G401 (cell line): ENCODE results near the gene PLK5. TPM values are rescaled to one million over a fixed set of nuclear protein-coding genes. Genes with fewer than 3 reads are reported as not detected.
"Not testable (repeated sequence)": the region's sequence is repeated elsewhere in the genome, so short reads cannot be mapped to it uniquely, and the experiment has no call there.

ENCODE experiments used
- DNase-seq: peaks from one replicate; pipeline ENCODE4 v3.0.0-alpha.2; 2015; ENCODE audit warnings: low spot score
- in situ Hi-C: cut with HindIII; loops from 2 replicates; pipeline ENCODE4 v1.10.0; 2016; ENCODE audit warnings: low sequenced_read_pairs, mixed read lengths
- total RNA-seq: library from RNA; depleted of rRNA; stranded (reverse); fragments of >200 nt; shearing (Covaris generic); gene quantifications from 2 replicates; pipeline ENCODE4 v1.2.3, GENCODE V29; 2014

PLK5 gene
- total RNA-seq, 1 experiment from 2014 or later: not detected

DNA sequence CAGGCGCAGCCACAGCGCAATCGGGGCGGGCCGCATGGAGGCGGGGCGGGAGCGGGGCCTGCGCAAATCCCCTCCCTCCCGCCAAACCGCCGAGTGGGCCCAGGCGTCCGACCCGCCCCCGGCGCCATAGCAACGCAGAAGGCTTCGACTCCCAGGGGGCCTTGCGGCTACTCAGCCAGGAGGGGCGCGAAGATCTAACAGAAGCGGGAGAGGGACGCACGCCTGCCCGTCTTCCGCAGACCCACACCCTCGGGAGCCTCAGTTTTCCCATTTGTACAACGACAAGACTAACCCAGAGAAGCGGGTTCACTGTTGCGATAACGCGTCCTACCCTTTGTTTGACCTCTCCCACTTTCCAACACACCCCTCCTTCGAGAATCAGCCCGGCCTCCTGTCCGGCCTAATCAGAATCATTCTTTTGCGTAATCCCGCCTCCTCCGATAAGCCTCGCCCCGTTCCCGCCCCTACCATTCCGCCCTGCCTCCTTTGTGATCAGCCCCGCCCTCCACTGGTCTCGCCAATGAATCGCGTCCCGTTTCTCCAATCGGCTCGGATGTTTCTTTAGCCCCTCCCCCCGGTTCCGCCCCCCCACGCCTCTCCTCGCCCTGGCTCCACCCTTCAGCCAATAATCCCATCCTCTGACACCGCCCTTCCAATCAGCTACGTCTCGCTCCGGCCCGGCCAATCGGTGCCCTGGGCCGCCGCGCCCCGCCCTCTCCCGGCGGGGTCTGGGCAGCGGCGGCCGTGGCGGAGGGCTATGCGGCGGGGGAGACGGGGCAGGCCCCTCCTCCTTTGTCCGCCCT, 33.4 kb upstream of the PLK5 start, which contains the start of gene PCSK4:
Gene PCSK4 (minus strand): TSS at position 40 of the 803 bp plus-strand sequence. CDS start 4 bp downstream, at position 36.
- in situ Hi-C loops: no loop called here
- DNase-seq: peak; percentile 100

DNA sequence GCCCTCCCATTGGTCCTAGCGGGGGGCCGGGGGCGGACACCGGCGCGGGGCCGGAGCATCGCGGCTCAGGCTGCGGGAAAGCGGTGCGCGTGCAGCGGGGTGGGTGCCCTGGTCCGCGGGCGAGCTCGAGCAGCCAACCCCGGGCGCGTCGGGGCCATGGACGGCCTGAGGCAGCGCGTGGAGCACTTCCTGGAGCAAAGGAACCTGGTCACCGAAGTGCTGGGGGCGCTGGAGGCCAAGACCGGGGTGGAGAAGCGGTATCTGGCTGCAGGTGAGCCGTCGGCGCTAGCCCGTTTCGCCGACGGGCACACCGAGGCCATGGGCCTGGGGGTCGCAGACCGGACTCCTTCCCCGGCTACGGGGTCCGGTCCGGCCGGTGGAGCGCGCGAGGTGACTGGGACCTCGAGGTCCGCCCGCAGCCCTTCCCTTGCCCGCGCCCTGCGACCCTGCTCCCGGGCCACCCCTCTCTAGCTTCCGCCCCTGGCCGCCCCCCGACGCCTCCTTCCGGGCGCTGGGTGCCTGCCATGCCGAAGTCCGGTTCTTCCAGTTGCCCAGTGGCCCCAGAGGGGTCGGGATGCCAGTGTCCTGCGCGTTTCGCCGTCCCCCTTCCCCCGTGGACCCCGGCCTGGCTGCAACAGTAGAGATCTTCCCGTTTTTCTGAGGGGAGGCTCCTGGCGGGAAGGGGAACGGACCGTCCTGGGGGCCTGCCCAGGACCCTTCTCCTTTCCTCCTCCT, 32.6 kb upstream of the PLK5 start, which contains the start of gene REEP6:
Gene REEP6 (plus strand): TSS at position 68 of the 735 bp plus-strand sequence. CDS start 89 bp downstream, at position 157.
- in situ Hi-C loops: no loop called here
- no peak for DNase-seq

DNA sequence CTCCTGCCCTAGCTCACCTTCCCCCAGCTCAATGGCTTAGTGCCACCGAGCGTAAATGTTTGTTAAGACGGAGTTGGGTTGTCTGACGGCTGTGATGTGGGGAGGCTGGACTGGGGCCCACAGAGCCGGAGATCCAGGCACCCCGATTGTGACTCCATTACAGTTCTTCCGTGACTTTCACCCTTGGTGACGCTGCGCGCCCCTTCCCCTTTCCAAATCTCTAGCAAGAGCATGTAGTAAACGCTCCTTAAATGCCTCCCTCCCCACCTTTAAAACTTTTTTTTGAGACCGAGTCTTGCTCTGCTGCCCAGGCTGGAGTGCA, 32.1 kb upstream of the PLK5 start:
- in situ Hi-C loops: no loop called here
- peak; percentile 13 for DNase-seq

DNA sequence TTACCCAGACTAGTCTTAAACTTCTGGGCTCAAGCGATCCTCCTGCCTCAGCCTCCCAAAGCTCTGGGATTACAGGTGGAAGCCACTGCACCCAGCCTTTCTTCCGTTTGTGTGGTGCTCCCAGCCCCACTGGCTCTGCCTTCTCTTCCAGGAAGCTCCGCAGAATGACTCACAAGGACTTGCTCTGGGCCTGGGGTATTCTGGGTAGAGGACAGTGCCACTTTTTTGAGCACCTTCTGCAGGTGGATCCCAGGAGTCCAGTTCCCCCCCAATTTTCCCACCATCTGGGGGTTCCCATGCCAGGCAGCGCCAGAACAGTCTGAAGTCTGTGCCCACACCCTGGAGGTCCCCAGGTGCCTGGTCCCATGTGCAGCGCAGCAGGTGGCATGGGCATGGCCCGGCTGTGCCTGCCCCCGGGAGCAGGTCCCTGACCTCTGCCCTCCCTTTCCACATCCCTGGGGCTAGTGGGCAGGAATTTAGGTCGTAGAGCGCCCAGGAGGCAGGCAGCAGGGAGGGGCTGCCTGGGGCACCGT, 31.3 kb upstream of the PLK5 start:
- in situ Hi-C loops: no loop called here

DNA sequence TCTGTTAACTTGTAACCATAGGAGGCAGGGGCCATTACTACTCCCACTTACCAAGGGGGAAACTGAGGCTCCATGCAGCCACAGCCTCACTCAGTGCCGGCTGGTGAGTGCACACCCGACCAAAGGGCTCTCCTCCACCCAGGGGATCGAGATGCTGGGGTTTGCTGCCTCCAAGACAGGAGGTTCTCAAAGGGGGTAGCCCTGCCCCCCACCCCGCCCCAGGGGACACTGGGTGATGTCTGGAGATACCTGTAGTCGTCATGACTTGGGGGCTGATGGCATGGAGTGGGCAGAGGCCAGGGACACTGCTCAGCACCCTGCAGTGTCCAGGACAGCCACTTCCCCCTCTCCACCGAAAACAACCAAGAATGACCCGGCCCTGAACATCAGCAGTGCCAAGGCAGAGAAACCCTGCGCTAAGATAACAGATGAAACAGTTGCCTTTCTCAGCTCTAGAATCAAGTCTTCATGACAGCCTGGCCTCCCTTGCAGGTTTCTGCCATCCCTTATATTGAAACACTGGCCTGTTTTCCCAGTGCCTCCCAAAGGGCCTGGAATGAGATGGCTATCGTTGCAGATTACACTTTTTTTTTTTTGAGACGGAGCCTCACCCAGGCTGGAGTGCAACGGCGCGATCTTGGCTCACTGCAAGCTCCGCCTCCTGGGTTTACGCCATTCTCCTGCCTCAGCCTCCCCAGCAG, 29.6 kb upstream of the PLK5 start:
- no peak for DNase-seq
- in situ Hi-C loops: no loop called here

More for the DNA sequence above, 31.3 kb upstream of the PLK5 start:
- DNase-seq: no peak

DNA sequence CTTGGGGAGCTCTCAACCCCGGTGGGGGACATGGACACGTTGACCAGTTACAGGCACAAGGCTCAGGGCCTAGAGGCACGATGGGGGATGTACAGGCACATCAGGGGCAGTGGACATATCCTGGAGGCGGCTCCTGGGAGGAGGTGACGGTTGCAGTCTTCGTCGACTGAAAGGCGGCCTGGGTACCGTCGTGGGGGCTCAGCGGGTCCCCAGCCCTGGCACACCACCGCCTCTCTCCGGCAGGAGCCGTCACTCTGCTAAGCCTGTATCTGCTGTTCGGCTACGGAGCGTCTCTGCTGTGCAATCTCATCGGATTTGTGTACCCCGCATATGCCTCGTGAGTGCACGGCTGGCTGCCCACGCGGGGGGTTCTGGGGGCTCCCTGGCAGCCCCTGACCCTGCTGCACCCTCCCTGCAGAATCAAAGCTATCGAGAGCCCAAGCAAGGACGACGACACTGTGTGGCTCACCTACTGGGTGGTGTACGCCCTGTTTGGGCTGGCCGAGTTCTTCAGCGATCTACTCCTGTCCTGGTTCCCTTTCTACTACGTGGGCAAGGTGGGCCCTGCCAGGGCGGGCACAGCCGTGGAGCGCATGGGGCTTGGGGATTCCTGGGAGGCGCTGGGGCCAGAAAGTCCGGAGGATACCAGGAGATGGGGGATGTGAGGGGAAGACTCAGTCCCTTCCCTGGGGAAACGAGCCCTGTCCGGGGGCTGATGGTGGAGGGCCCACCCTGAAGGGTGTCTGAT, 28.7 kb upstream of the PLK5 start:
- no peak for DNase-seq
- in situ Hi-C loops: no loop called here

DNA sequence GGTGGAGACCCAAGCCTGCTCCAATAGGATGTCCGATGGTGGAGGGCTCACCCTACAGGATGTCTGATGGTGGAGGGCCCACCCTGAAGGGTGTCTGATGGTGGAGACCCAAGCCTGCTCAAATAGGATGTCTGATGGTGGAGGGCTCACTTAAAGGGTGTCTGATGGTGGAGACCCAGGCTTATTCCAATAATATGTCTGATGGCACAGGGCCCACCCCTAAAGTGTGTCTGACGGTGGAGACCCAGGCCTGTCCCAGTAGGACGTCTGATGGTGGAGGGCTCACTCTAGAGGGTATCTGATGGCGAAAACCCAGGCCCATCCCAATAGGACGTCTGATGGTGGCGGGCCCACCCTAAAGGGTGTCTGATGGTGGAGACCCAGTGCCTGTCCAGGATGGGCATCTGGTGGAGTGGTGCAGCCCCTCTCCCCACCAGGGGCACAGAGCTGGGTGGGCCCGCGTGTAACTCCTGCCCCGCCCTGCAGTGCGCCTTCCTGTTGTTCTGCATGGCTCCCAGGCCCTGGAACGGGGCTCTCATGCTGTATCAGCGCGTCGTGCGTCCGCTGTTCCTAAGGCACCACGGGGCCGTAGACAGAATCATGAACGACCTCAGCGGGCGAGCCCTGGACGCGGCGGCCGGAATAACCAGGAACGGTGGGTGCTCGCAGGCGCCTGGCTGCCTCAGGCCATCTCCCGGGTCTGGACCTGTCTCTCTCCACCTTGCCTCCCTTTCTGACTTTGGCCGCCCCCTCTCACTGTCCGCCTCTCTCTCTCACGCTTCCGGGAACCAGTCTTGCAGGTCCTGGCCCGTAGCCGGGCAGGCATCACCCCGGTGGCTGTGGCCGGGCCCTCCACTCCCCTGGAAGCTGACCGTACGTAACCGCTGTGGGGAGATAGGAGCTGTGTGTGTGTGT, 27.8 kb upstream of the PLK5 start:
- no peak for DNase-seq
- in situ Hi-C loops: no loop called here

DNA sequence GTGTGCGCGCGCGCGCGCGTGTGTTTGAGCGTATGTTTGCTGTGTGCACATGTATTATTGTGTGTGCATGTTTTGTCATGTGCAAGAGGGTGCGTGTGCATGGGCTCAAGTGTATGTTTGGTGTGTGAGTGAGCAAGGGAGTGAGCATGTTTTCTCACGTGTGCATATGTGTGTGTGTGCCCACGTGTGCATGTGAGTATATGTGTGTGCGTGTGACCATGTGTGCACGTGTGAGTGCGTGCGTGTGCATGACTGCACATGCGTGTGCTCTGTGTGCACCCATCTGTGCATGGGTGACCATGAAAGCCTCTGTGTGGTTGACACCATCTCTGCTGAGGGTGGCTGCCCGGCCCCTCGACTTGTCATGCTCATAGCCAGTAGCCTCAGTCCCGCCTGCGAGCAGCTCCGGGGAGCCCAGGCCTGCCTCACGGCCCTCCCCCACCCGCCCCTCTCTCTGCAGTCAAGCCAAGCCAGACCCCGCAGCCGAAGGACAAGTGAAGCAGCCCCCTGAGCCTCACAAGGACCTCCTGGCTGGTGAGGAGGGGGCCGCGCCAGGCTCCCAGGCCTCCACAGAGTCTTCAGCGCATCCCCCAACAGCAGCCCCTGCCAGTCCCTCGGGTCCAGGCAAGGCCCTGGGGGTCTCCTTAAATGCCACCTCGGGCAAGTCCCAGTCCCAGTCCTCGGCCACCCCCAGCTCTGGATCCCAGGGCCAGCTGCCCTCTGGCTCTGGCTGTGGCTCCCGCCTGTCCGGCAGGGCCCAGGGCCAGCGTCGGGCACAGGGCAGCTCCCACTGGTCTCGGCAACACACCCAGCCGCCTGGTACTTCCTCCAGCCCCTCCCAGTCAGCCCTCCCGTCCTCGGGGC, 26.9 kb upstream of the PLK5 start:
- no peak for DNase-seq
- in situ Hi-C loops: no loop called here

DNA sequence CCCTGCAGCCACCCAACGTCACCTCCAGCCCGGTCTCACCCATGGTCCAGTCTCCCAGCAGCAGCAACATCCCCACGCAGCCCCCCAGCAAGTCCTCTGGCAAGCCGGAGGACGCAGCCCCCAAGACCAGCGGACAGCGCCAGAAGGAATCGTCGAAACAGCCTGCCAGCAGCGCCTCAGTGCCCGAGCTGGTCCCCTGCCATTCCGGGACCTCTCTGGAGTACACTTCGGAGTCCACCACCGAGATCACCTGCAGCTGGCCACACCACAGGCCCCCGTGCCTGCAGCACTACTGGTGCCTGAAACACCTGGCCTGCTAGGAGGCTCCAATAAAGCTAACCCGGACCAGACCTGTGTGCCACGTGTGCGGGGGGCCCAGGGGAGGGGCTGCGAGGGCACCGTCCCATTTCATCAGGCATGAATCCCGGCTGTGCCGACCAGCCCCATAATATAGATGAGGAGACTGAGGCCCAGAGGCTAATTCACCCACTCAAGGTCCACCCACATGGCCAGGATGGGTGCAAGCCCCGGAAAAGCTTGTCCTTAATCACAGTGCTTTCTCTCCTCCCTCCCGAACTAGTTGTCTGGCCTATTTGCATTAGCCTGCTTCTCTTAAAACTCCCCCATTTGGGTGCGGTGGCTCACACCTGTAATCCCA, 26.2 kb upstream of the PLK5 start:
- no peak for DNase-seq
- in situ Hi-C loops: no loop called here

DNA sequence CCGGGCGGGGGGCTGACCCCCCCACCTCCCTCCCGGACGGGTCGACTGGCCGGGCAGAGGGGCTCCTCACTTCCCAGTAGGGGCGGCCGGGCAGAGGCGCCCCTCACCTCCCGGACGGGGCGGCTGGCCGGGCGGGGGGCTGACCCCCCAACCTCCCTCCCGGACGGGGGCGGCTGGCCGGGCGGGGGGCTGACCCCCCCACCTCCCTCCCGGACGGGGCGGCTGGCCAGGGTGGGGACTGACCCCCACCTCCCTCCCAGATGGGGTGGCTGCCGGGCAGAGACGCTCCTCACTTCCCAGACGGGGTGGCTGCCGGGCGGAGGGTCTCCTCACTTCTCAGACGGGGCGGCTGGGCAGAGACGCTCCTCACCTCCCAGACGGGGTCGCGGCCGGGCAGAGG, 24.6 kb upstream of the PLK5 start:
- in situ Hi-C loops, DNase-seq: not testable (repeated sequence)

DNA sequence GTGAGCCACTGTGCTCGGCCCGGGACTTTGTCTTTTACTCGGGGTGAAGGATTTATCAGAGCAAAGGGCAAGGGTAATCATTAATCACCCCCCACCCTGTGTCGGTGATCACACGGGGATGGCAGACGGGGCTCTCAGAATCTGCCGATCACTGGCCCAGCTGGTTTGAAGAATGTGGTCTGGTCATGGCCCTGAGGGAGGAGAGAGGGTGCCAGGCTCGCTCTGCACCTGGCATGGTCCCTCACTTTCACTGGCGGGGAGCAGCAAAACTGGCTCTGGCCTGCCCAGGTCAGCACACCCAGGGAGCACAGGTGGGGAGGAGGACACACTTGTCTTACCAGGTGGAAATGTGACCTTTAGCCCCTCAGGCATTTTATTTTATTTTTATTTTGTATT, 22.7 kb upstream of the PLK5 start:
- in situ Hi-C loops: no loop called here
- DNase-seq: no peak

DNA sequence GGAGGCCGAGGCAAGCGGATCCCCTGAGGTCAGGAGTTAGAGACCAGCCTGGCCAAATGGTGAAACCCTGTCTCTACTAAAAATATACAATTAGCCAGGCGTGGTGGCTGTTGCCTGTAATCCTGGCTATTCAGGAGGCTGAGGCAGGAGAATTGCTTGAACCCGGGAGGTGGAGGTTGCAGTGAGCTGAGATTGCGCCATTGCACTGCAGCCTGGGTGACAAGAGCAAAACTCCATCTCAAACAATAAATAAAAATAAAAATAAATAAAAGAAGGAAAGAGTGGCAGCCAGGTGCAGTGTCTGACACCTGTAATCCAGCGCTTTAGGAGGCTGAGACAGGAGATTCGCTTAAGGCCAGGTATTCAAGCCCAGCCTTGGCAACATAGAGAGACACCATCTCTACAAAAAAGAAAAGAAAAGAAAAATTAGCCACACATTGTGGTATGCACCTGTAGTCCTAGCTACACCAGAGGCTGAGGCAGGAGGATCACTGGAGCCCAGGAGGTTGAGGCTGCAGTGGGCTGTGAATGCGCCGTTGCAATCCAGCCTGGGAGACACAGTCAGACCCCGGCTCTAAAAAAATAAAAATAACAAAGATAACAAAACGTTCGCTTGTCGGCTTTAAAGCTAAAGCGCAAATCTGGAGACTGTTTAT, 21.3 kb upstream of the PLK5 start:
- in situ Hi-C loops: no loop called here
- DNase-seq: no peak

DNA sequence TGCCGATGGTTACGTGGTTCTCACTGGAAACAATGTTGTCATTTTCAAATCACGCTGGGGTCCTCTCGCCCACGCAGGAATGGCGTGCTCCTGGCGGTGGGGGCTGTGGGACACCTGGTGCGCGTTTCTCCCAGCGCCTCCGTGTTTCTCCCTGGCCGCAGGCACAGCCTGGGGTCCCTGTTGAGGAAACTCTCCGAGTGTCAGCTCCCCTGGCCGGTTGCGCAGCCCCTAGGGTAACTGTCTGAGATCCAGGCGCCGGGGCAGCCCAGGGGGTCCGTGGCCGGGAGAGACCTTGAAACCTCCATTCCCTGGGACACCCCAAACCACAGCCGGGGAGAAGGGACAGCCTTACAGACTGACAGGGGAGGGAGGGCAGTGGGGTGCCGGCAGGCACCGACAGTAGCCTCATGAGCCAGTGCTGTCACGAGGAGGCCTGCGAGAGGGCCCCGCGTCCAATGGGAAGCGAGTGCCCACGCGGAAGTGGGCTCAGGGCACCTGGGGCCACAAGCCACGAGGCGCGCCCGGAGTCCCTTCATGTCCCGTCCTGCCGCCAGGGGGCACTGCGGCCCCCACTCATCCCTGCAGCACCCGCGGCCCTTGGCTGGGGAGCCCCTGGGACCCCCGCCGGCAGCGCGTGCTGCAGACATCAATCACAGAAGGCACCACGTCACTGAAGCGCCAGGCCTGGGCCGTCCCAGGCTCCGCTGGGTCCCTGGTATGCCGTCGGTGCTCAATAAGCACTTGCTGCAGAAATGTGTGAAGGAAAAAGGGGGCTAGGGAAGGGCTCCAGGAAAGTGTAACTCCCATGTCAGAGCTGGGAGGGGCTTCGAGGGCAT, 20.6 kb upstream of the PLK5 start:
- in situ Hi-C loops: no loop called here
- peak; percentile 32 for DNase-seq

DNA sequence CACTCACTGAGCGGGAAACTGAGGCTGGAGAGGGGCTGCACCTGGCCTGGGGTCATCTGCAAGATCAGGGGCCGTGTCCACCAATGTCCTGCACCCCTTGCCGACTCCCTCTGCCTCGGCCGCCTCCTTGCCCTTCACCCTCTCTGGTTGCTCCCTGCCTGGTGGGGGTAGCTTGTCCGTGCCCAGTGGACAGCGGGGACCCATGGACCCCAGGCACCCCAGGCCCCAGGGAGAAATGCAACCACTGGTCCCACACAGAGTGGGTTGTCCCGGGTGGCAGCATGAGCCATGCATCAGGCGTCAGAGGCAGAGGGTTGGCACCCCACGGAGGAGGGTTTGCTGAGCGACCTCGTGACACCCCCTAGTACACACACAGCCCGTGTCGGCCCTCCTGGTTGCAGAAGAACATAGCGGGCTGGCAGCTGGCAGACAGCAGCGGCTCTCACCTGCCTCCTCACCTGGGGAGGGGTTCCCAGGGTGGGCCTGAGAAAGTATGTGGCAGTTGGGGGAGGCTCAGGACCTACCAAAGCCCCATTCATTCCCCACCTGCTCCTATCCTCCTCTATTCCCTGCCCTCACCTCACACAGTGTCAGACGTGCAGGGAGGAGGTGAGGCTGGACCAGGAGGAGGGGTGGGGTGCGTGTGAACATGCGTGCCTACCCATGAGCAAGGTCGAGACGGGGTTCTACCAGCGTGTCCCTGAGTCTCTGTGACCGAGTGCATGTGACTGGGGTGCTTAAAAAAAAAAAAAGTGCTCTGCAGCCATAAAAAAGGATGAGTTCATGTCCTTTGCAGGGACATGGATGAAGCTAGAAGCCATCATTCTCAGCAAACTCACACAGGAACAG, 19.7 kb upstream of the PLK5 start:
- no peak for DNase-seq
- in situ Hi-C loops: no loop called here

DNA sequence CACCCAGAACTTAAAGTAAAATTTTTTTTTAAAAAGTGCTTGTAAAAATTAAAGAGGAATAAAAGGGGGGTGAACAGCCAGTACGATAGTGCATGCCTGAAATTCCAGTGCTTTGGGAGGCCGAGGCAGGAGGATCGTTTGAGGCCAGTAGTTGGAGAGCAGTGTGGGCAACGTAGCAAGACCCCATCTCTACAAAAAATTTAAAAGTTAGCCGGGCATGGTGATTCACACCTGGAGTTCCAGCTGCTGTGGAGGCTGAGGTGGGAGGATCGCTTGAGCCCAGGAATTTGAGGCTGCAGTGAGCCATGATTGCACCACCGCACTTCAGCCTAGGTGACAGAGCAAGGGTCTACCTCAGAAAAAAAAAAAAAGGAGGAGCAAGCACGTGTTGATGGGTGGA, 18.9 kb upstream of the PLK5 start:
- DNase-seq: no peak
- in situ Hi-C loops: no loop called here
